ENCODE results near the gene P4HA2.

Gene P4HA2

DNA sequence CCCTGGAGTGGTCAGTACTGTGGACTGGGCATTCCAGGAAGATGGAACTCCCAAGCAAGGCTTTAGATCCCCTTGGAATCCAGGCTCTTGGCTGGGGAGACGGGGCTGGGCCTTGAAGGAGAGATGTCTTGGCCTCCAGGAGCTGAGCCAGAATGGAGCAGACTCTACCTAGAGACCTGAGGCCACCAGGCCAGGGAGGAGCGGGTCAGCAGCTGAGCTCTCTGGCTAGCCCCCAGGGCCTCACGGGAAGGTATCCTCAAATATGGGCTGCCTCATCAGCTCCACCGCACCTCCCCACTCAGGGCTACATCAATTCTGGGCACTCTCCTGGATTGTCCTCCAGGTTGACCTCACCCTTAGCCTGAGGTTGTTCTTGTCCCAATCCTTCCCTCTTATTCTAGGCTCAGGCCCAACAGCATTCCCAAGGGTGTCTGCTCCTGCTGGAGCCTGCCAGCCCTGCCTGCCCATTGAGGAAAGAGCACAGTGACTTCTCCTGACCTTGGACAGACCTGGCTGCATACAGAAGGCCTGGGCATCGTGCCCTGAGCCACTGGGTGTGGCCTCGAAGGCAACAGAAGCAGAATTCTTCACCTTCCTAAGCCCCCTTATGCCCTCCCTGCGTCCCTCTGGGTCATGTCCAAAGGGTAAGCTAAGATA is 26.8 kb upstream of the P4HA2 start:
- no peaks in the 10 kb centered on the region for H3K9me3 ChIP-seq (ENCODE audit: insufficient read depth, low read length)
- H3K27ac ChIP-seq (ENCODE audit: low read depth, low read length) = no peak overlapping the region
- H3K4me3 ChIP-seq (ENCODE audit: insufficient read depth, low read length, poor library complexity, severe bottlenecking) = no peak overlapping the region
- no peaks in the 10 kb centered on the region for H3K9me2 ChIP-seq (replicated peaks; ENCODE audit: insufficient read depth, low read length)
- no peaks in the 10 kb centered on the region for H3K79me2 ChIP-seq (ENCODE audit: insufficient read depth, low read length)
- TF ChIP-seq CTCF (IDR thresholded peaks at IDR 0.05; ENCODE audit: insufficient read depth, low read length, poor library complexity, severe bottlenecking) = no peak
- no peak for TF ChIP-seq EZH2phosphoT487 (conservative IDR thresholded peaks at IDR 0.05; ENCODE audit: low read length)
- no peaks in the 10 kb centered on the region for H3F3A ChIP-seq (ENCODE audit: insufficient read depth)
- H3K27me3 ChIP-seq (ENCODE audit: low read length) = no peaks in the 10 kb centered on the region
- no peak overlapping the region for H2AFZ ChIP-seq (ENCODE audit: low read depth, low read length, severe bottlenecking)
- H3K9ac ChIP-seq (ENCODE audit: low read length) = no peak overlapping the region
- H4K20me1 ChIP-seq (ENCODE audit: low read depth, low read length) = no peaks in the 10 kb centered on the region
- H3K36me3 ChIP-seq (ENCODE audit: low read length) = no peaks in the 10 kb centered on the region
- no peak overlapping the region for H3K4me2 ChIP-seq (ENCODE audit: low read depth, low read length, poor library complexity, severe bottlenecking)

DNA sequence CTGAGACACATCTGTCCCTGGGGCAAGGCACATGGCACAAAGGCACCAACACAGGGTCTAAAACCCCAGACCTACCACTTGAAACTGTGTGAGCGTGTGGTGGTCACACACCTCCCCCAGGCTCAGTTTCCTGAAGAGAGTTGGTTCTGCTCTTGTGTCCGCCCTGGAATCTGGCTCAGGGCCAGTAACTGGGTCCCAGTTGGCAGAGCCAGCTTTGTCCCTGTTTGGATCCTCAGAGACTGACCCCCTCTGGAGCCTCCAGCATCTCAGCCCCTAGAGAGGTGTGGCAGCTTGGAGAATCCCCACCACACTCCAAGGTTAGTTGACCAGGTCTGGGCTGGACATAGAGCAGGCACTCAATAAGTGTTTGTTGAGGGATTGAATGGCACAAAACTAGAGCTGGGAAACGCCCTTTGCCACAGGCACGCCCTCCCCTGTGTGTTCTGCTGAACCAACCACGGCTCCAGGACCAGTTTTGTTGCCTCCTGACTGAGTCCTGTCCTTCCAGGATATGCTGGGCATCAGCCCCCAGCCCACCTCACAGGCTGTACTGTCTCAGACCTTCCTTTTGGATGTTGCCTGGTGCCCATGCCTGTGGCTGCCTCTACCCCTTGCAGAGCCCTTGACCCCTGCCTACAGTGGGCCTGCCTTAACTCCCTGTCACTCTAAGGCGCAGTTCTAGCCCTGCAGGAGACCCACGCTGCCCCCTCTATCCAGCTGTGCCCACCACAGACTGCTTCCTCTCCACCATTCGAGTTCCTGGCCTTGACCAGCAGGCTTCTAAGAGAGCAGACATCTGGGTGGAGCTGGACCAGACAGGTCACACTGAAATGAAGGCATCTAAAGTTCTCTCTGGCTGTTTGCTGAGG is 26.0 kb upstream of the P4HA2 start:
- Histone ChIP-seq H3K4me3 (ENCODE audit: insufficient read depth, low read length, poor library complexity, severe bottlenecking) (no peak overlapping the region), H3K79me2 (ENCODE audit: insufficient read depth, low read length) (no peaks in the 10 kb centered on the region), H3K27ac (ENCODE audit: low read depth, low read length) (no peak overlapping the region), H3F3A (ENCODE audit: insufficient read depth) (no peaks in the 10 kb centered on the region), H3K9ac (ENCODE audit: low read length) (no peak overlapping the region), H2AFZ (ENCODE audit: low read depth, low read length, severe bottlenecking) (no peak overlapping the region), H3K36me3 (ENCODE audit: low read length) (no peaks in the 10 kb centered on the region), H3K9me2 (replicated peaks; ENCODE audit: insufficient read depth, low read length) (no peaks in the 10 kb centered on the region), H4K20me1 (ENCODE audit: low read depth, low read length) (no peaks in the 10 kb centered on the region), H3K27me3 (ENCODE audit: low read length) (no peaks in the 10 kb centered on the region), H3K4me2 (ENCODE audit: low read depth, low read length, poor library complexity, severe bottlenecking) (no peak overlapping the region), H3K9me3 (ENCODE audit: insufficient read depth, low read length) (no peaks in the 10 kb centered on the region)
- TF ChIP-seq EZH2phosphoT487 (conservative IDR thresholded peaks at IDR 0.05; ENCODE audit: low read length) (no peak), CTCF (IDR thresholded peaks at IDR 0.05; ENCODE audit: insufficient read depth, low read length, poor library complexity, severe bottlenecking) (no peak)

GRCh38 chr5:132253008-132253441 is 25.4 kb upstream of the P4HA2 start:
- H3K79me2 ChIP-seq (ENCODE audit: insufficient read depth, low read length) = no peaks in the 10 kb centered on the region
- TF ChIP-seq EZH2phosphoT487 (conservative IDR thresholded peaks at IDR 0.05; ENCODE audit: low read length) = no peak
- no peak for TF ChIP-seq CTCF (IDR thresholded peaks at IDR 0.05; ENCODE audit: insufficient read depth, low read length, poor library complexity, severe bottlenecking)
- H3K4me3 ChIP-seq (ENCODE audit: insufficient read depth, low read length, poor library complexity, severe bottlenecking) = no peak overlapping the region
- no peaks in the 10 kb centered on the region for H3F3A ChIP-seq (ENCODE audit: insufficient read depth)
- no peaks in the 10 kb centered on the region for H3K9me3 ChIP-seq (ENCODE audit: insufficient read depth, low read length)
- H3K4me2 ChIP-seq (ENCODE audit: low read depth, low read length, poor library complexity, severe bottlenecking) = no peak overlapping the region
- H3K9me2 ChIP-seq (replicated peaks; ENCODE audit: insufficient read depth, low read length) = no peaks in the 10 kb centered on the region
- H3K9ac ChIP-seq (ENCODE audit: low read length) = no peak overlapping the region
- H3K27me3 ChIP-seq (ENCODE audit: low read length) = no peaks in the 10 kb centered on the region
- H3K27ac ChIP-seq (ENCODE audit: low read depth, low read length) = no peak overlapping the region
- H3K36me3 ChIP-seq (ENCODE audit: low read length) = no peaks in the 10 kb centered on the region
- H2AFZ ChIP-seq (ENCODE audit: low read depth, low read length, severe bottlenecking) = no peak overlapping the region
- H4K20me1 ChIP-seq (ENCODE audit: low read depth, low read length) = no peaks in the 10 kb centered on the region
